HG03565 (cell line): ENCODE results near the gene RPL32.

Experiments
- ATAC-seq: cut with Tn5 transposase; IDR thresholded peaks from one replicate; pipeline ENCODE4 v1.9.1; 2021; ENCODE audit warnings: mild to moderate bottlenecking, moderate library complexity; ENCODE audit not compliant: unreplicated experiment

The RPL32 gene

GRCh38 chr3:12833222-12834161 is 7.9 kb downstream of the RPL32 start:
- ATAC-seq, result no peak

GRCh38 chr3:12832350-12833221 is 8.8 kb downstream of the RPL32 start:
- no peak for ATAC-seq

GRCh38 chr3:12831301-12831866 is 10.0 kb downstream of the RPL32 start:
- no peak for ATAC-seq

GRCh38 chr3:12830785-12831156 is 10.6 kb downstream of the RPL32 start:
- no peak for ATAC-seq

GRCh38 chr3:12829886-12830784 is 11.2 kb downstream of the RPL32 start:
- no peak for ATAC-seq

- no peak for ATAC-seq
Observed at GRCh38 chr3:12829404-12829803, 12.0 kb downstream of the RPL32 start.

- no peak for ATAC-seq
Observed at GRCh38 chr3:12828751-12829150, 12.6 kb downstream of the RPL32 start.

GRCh38 chr3:12825156-12825555 is 16.2 kb downstream of the RPL32 start:
- no peak for ATAC-seq

- ATAC-seq, result no peak
Observed at GRCh38 chr3:12824299-12824698, 17.1 kb downstream of the RPL32 start.

GRCh38 chr3:12822725-12823373 is 18.5 kb downstream of the RPL32 start:
- ATAC-seq, result no peak

- ATAC-seq, result no peak
Observed at GRCh38 chr3:12818773-12819172, 22.6 kb downstream of the RPL32 start.

- no peak for ATAC-seq
Observed at GRCh38 chr3:12818273-12818672, 23.1 kb downstream of the RPL32 start.

GRCh38 chr3:12817343-12817710 is 24.0 kb downstream of the RPL32 start:
- ATAC-seq, result no peak

- ATAC-seq, result no peak
Observed at GRCh38 chr3:12816521-12817342, 24.6 kb downstream of the RPL32 start.

GRCh38 chr3:12815719-12816118 is 25.6 kb downstream of the RPL32 start:
- ATAC-seq, result no peak

- ATAC-seq, result no peak
Observed at GRCh38 chr3:12815078-12815477, 26.3 kb downstream of the RPL32 start.

- no peak for ATAC-seq
Observed at GRCh38 chr3:12813967-12814366, 27.4 kb downstream of the RPL32 start.

GRCh38 chr3:12812812-12813211 is 28.6 kb downstream of the RPL32 start:
- no peak for ATAC-seq

GRCh38 chr3:12810961-12811360 is 30.4 kb downstream of the RPL32 start:
- no peak for ATAC-seq
